Measurements from ENCODE around the gene NRSN2.
"Not testable (repeated sequence)": the region's sequence is repeated elsewhere in the genome, so short reads cannot be mapped to it uniquely, and the experiment has no call there.

NRSN2 gene

GRCh38 chr20:375265-375889 lies 28.5 kb downstream of the NRSN2 start:
- no peak for DNase-seq (ENCODE audit: low read depth in 3 of 3)

- DNase-seq (ENCODE audit: low read depth in 3 of 3): no peak
These were observed 29.2 kb downstream of the NRSN2 start for GRCh38 chr20:376089-376488.

DNA sequence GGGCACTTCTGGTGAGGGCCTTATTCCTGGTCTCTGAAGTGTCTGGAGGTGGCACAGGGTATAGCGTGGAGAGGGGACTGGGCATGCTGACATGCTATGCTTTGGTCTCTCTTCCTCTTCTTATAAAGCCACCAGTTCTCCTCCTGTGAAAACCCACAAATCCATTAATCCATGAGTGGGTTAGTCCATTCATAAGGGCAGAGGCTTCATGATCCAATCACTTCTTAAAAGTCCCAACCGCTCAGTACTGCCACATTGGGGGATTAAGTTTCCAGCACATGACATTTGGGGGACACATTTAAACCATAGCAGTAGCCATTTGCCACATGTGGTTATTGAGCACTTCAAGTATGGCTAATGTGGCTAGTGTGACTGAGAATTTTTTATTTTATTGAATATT lies 29.8 kb downstream of the NRSN2 start:
- DNase-seq (ENCODE audit: low read depth in 3 of 3): no peak

DNA sequence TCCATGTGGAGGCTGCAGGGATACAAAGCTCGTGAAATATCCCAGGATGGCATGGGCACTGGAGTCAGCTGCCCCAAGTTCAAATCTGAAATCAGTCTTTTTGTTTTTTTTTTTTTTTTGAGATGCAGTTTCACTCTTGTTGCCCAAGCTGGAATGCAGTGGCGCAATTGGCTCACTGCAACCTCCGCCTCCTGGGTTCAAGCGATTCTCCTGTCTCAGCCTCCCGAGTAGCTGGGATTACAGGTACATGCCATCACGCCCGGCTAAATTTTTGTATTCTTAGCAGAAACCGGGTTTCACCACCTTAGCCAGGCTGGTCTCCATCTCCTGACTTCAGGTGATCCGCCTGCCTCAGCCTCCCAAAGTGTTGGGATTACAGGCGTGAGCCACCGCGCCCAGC lies 30.7 kb downstream of the NRSN2 start:
- not testable (repeated sequence) for DNase-seq (ENCODE audit: low read depth in 3 of 3)

- no peak for DNase-seq (ENCODE audit: low read depth in 3 of 3)
These were observed 32.0 kb downstream of the NRSN2 start for GRCh38 chr20:378961-379336.

- DNase-seq (ENCODE audit: low read depth in 3 of 3): peak; percentile 36 to 57 (median 36)
These were observed 34.1 kb downstream of the NRSN2 start for GRCh38 chr20:380763-381580.

DNA sequence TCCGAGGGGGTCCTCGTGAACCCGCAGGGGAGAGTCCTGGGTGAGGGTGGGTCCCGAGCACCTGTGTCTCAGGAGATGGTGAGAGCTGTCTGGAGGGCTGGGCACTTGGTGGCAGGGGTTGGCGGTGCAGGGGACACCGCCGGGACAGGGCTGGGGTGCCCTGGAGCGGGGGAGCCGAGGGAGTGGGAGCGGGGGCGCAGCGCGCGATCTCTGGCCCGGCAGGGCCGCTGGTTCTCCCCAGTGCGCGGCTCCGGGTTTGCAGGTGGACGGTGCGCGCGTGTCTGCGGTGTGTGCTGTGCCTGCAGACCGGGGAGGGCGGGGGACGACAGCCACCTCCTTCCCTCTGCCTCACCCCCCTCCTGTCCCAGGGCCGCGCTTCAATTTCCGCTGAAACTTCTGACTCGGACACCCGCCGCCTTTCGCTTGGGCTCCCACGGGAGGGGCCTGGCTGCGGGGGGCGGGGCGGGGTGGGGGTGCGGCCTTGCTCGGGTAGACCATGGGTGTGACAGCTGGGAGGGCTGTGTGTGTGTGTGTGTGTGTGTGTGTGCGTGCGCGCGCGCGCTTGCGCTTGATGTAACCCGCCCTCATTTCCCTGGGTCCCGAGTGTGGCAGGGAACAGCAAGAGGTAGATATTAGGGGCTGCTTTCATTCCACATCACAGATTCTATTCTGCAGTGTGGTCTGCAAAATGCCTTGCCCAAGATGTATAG lies 34.8 kb downstream of the NRSN2 start:
- peak; percentile 38 to 61 (median 56) for DNase-seq (ENCODE audit: low read depth in 3 of 3)

DNA sequence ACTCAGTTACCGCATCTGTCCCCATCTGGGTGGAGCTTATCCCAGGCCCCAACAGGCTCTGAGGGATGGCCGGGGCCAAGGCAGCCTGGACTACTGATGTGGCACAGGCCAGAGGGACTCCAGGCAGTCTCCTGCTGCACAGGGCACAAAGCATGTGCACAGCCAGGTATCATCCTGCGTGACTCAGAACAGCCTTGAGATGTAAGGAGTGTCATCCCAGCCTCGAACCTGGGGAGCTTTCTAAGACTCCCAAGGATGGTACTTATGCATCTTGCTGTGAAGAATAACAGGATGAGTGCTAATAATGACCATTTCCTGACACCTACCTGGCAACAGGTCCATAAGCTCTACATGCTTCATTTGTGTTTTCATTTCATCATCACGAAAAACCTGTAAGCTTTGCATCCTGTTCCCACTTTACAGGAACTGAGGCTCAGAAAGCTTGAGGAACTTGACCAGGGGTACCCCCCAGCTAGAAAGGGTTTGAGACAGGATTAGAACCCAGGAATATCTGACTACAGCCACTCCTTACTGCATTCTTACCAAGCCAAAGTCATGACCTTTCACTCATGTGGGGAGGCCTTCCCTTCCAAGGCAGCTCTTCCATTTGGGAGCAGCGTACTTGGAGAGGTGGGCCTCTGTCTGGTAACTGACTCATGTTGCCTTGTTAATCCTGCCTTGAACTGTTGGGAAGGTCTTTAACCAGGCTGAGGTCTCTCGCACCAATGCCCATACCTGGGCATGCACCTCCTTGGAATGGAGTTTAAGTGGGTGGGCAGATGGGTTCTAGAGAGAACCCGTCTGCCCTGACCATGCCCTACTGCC lies 35.6 kb downstream of the NRSN2 start:
- no peak for DNase-seq (ENCODE audit: low read depth in 3 of 3)

- no peak for DNase-seq (ENCODE audit: low read depth in 3 of 3)
These were observed 37.0 kb downstream of the NRSN2 start for GRCh38 chr20:383889-384288.

GRCh38 chr20:384723-385122 lies 37.8 kb downstream of the NRSN2 start:
- no peak for DNase-seq (ENCODE audit: low read depth in 3 of 3)

GRCh38 chr20:385448-385847 lies 38.5 kb downstream of the NRSN2 start:
- DNase-seq (ENCODE audit: low read depth in 3 of 3): no peak

DNA sequence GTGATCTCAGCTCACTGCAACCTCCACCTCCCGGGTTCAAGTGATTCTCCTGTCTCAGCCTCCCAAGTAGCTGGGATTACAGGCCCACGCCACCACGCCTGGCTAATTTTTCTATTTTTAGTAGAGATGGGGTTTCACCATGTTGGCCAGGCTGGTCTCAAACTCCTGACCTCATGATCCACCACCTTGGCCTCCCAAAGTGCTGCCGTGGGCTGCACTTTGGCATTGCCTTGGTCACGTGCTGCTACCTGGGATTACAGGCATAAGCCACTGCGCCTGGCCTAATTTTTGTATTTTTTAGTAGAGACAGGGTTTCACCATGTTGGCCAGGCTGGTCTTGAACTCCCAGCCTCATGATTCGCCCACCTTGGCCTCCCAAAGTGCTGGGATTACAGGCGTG lies 39.7 kb downstream of the NRSN2 start:
- DNase-seq (ENCODE audit: low read depth in 3 of 3): not testable (repeated sequence)

GRCh38 chr20:387520-387919 lies 40.6 kb downstream of the NRSN2 start:
- no peak for DNase-seq (ENCODE audit: low read depth in 3 of 3)

DNA sequence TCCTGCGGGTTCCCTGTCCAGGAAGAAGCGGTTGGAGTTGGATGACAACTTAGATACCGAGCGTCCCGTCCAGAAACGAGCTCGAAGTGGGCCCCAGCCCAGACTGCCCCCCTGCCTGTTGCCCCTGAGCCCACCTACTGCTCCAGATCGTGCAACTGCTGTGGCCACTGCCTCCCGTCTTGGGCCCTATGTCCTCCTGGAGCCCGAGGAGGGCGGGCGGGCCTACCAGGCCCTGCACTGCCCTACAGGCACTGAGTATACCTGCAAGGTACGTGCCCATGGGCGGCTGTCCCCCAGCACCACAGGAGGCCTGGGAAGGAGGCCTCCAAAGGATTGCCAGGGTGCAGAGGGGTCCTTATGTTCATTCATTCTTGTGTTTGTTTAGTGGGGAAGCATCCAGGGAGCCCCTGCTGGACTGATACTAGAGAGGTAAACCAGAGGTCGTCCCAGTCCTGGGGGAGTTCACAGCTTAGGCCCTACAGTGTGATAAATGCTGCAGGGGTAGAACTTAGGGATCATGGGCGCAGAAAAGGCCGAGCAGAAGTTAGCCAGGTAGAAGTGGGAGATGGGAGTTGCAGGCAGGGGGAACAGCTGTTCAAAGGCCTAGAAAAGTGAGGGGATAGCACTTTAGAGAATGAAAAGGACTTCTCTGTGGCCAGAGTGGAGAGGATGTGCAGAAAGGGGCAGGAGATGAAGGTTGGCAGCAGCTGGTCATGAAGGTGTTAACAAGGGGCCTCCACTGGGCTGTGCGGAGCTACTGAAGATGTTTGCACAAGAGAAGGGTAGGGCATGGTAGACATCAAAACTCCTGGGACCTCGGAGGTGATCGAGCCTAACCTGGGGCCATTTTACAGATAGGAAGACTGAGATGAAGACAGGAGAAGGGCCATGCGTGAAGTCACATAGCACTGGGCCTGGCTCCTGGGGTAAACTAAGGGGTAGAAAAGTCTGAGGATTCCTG lies 41.4 kb downstream of the NRSN2 start:
- DNase-seq (ENCODE audit: low read depth in 3 of 3): no peak

DNA sequence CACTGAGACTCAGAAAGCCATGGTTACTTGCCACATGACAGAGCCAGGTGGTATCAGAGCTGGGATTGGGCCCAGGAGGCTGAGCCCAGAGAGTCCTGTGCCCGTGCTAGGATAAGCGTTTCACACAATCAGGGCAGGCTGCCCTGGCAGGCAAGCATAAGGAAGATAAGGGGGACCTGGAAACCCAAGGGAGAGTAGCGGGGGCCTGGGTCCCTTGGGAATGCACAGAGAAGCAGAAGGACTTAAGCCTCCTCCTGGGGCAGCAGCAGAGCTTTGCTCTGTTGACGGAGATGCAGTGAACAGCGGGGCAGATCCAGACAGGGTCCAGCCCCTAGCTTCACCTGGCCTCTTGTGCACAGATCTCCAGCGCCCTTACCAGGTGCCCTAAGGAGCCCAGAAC lies 42.3 kb downstream of the NRSN2 start:
- no peak for DNase-seq (ENCODE audit: low read depth in 3 of 3)

GRCh38 chr20:391041-391711 lies 44.3 kb downstream of the NRSN2 start:
- DNase-seq (ENCODE audit: low read depth in 3 of 3): no peak

DNA sequence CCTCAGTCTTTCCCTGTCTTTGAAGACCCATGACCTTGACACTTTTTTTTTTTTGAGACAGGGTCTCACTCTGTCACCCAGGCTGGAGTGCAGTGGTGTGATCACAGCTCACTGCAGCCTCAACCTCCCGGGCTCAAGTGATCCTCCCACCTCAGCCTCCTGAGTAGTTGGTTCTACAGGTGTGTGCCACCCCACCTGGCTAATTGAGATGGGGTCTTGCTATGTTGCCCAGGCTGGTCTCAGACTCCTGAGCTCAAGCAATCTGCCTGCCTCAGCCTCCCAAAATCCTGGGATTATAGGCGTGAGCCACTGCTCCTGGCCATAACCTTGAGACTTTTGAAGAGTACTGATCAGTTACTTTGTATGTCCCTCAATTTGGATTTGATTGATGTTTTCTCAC lies 46.4 kb downstream of the NRSN2 start:
- not testable (repeated sequence) for DNase-seq (ENCODE audit: low read depth in 3 of 3)

DNA sequence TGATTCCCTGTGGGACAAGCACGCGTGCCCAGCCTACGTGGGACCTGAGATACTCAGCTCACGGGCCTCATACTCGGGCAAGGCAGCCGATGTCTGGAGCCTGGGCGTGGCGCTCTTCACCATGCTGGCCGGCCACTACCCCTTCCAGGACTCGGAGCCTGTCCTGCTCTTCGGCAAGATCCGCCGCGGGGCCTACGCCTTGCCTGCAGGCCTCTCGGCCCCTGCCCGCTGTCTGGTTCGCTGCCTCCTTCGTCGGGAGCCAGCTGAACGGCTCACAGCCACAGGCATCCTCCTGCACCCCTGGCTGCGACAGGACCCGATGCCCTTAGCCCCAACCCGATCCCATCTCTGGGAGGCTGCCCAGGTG lies 49.3 kb downstream of the NRSN2 start:
- no peak for DNase-seq (ENCODE audit: low read depth in 3 of 3)

GRCh38 chr20:396619-397431 lies 49.9 kb downstream of the NRSN2 start:
- no peak for DNase-seq (ENCODE audit: low read depth in 3 of 3)
